Esophagus squamous epithelium (tissue), 4 donors: ENCODE measurements around the gene PRSS36.

ENCODE experiments used
- POLR2A ChIP-seq, 4 donors: fragments of 450-650 bp; IDR thresholded peaks; one replicate each; pipeline ENCODE4 v1.6.1; 2017; ENCODE audit warnings: antibody characterized with exemption in 4 of 4, mild to moderate bottlenecking in 4 of 4, moderate library complexity in 3 of 4
- TF ChIP-seq, protein P1 (sequence below), 6 experiments: fragments of 450-650 bp in 4 of 6; fragments of 200-600 bp in 2 of 6; sonication (generic) in 2 of 6; IDR thresholded peaks; one replicate each; pipeline ENCODE4 v1.5.1; 2016 to 2019; ENCODE audit warnings: antibody characterized with exemption in 6 of 6, mild to moderate bottlenecking in 4 of 6, moderate library complexity in 4 of 6

- TF ChIP-seq, protein P1, sequence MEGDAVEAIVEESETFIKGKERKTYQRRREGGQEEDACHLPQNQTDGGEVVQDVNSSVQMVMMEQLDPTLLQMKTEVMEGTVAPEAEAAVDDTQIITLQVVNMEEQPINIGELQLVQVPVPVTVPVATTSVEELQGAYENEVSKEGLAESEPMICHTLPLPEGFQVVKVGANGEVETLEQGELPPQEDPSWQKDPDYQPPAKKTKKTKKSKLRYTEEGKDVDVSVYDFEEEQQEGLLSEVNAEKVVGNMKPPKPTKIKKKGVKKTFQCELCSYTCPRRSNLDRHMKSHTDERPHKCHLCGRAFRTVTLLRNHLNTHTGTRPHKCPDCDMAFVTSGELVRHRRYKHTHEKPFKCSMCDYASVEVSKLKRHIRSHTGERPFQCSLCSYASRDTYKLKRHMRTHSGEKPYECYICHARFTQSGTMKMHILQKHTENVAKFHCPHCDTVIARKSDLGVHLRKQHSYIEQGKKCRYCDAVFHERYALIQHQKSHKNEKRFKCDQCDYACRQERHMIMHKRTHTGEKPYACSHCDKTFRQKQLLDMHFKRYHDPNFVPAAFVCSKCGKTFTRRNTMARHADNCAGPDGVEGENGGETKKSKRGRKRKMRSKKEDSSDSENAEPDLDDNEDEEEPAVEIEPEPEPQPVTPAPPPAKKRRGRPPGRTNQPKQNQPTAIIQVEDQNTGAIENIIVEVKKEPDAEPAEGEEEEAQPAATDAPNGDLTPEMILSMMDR (IDR thresholded peaks at IDR 0.05): no peak
- TF ChIP-seq POLR2A (IDR thresholded peaks at IDR 0.05): no peak
Observed at GRCh38 chr16:31189412-31189778, 39.5 kb upstream of the PRSS36 start.
